MM.1S (cell line): ENCODE data around the gene WNT10A.

ENCODE experiments used
- EZH2 ChIP-seq: fragments of 300-600 bp; sonication (generic); optimal IDR thresholded peaks from 2 replicates; pipeline ENCODE3; 2017; ENCODE audit warnings: low read depth, mild to moderate bottlenecking, antibody characterized with exemption, low read length, mixed read lengths
- EZH2phosphoT487 ChIP-seq: fragments of 300-600 bp; sonication (generic); IDR thresholded peaks from 2 replicates; pipeline ENCODE4 v1.6.1; 2018; ENCODE audit warnings: antibody characterized with exemption, low read length
- TF ChIP-seq, protein P1 (sequence below): fragments of 300-600 bp; sonication (generic); IDR thresholded peaks from 2 replicates; pipeline ENCODE4 v1.5.1; 2016; ENCODE audit warnings: antibody characterized with exemption, low read length, mixed read lengths

DNA sequence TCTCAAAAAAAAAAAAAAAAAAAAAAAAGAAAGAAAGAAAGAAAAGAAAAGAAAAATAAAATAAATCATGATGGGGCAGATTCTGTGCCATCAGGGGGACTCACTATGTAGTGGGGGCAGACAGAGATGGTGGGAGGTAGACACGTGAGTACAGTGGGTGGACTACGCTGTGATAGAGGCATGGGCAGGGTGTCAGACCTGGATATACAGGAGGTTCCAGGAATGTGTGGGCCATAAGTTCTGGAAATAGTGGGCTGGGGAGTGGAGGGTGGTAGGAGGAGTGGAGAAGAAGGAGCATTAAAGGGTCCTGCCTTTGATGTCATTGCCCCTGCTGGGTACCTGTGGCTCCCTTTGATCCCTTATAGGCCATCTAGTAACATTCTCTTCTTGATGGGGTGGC is 29.9 kb upstream of the WNT10A start:
- TF ChIP-seq, protein P1, sequence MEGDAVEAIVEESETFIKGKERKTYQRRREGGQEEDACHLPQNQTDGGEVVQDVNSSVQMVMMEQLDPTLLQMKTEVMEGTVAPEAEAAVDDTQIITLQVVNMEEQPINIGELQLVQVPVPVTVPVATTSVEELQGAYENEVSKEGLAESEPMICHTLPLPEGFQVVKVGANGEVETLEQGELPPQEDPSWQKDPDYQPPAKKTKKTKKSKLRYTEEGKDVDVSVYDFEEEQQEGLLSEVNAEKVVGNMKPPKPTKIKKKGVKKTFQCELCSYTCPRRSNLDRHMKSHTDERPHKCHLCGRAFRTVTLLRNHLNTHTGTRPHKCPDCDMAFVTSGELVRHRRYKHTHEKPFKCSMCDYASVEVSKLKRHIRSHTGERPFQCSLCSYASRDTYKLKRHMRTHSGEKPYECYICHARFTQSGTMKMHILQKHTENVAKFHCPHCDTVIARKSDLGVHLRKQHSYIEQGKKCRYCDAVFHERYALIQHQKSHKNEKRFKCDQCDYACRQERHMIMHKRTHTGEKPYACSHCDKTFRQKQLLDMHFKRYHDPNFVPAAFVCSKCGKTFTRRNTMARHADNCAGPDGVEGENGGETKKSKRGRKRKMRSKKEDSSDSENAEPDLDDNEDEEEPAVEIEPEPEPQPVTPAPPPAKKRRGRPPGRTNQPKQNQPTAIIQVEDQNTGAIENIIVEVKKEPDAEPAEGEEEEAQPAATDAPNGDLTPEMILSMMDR, result no peak
- no peak for TF ChIP-seq EZH2
- no peak for TF ChIP-seq EZH2phosphoT487
